ENCODE results near the gene NTM. TPM values are rescaled to one million over a fixed set of nuclear protein-coding genes. Genes with fewer than 3 reads are reported as not detected.

The NTM gene
- total RNA-seq, 1 donor from 2014 or later, result not detected

DNA sequence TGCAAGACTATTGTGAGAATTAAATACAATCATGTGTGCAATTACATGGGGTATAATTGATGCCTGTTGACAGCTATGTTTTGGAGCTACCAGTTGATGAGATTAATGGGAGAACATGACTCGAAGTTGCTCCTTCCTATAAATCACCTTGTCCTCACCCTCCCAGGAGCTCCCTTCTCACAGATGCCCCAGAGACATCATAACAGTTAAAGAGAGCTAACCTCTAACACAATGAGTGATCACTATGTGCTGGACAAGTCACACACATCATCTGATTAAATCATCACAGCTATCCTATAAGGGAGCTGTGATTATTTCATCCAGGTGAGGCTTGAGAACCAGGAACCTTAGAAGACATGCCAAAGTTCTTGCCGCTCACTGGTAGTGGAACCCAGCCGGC is 394.2 kb downstream of the NTM start:
- no peak for DNase-seq (ENCODE audit: low read depth in 2 of 2)

DNA sequence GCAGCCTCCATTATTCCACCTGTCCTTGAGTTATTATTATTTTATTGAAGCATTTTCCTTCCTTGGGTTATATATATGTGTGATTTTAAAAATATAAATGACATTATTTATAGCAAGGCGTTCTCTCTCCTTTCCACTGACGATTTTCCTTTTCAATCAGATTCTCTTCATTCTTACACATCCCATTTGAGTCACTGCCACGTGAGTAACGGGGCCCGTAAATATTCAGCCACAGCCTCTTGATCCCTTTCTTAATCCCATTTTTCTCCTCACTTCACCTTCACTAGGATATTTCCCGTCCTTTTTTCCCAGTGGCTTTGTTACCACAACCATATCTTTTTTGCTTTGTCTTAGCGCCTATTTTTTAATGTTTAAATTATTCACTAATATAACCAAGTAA is 396.2 kb downstream of the NTM start:
- DNase-seq (ENCODE audit: low read depth in 2 of 2), result peak in 1 of 2 donors; percentile 67

DNA sequence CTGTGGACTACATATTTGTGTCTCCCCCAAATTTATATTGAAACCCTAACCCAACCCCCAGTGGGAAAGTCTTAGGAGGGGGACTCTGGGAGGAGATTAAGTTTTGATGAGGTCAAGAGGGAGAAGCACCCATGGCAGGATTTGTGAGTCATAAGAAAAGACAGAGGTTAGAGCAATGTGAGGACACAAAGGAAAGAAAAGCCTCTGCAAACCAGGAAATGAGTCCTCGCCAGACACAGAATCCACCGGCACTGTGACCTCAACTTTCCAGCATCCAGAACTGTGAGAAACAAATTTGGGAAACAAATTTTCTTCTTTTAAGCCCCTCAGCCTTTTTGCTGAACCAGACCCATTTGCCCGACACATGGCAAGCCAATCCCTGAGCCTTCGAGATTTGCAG is 397.0 kb downstream of the NTM start:
- peak in 1 of 2 donors; percentile 87 for DNase-seq (ENCODE audit: low read depth in 2 of 2)

DNA sequence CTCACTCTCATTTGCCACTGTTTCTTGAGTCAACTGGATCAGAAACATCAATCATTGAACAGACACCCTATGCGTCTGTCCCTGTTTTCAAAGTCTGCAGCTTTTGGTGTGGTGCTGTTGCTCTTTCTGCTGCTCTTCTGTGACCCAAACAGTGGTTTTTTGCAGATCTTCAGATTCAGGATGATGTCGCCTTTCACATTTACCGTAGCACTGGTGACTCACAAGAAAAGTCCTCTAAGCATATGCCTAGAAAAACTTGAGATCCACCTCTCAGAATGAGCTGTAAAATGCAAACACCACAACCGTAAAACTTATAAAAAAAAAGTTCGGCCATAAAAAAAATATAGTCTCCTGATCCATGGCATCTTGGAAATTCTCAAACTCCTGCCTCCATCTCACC is 400.4 kb downstream of the NTM start:
- peak in 1 of 2 donors; percentile 32 for DNase-seq (ENCODE audit: low read depth in 2 of 2)

DNA sequence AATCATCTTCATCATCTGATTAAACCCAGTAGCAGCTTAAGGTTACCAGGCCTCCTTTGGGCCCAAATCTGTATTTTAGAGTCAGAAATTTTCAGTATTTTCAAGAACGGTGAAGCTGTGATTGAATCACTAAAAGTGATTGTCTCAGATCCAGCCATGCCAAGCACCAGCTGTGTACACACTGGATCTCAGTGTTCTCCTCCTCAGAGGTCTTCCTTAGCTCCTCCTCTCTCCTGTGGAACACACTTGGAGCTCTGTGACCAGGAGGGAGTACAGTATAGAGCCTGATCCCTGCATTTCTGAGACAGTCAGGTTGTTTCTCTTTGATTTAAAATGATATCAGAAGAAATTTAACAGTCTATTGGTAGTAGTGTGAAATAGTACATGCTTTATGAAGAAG is 401.1 kb downstream of the NTM start:
- DNase-seq (ENCODE audit: low read depth in 2 of 2), result no peak

DNA sequence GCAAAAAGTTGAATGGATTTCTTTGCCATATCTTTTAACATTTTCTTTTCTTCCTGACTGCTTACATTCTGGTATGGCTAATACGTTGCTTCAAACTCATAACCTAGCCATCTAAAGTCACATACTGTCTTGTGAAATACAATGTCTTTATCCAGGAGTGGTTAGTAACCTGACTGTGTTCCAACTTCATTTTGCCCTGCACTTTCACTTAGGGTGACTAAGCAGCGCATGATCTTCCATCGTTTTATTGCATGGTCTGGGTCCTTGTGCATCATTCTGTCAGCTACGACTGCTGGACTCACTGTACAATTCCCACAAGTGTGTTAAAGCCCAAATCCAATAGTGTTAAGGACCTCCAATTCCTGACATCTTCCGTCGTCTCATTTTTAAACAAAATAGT is 403.2 kb downstream of the NTM start:
- no peak for DNase-seq (ENCODE audit: low read depth in 2 of 2)

DNA sequence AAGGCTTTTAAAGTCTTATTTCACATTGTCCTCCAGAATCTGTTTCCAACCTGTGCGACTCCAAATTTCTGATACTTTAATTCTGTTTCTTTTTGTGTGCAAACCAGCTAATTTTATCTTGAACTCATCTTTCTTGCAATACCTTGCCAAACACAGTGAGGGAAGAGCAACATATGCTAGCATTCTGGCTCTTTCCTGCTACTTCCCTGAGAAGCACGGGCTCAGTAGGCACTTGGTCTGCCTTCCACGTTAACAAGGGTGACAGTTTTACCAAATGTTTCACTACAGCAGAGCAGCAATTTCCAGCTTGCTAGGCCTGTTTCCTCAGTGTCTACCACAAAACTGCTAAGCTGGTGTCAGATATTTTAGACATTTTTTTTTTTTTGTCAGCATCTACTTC is 405.8 kb downstream of the NTM start:
- no peak for DNase-seq (ENCODE audit: low read depth in 2 of 2)

DNA sequence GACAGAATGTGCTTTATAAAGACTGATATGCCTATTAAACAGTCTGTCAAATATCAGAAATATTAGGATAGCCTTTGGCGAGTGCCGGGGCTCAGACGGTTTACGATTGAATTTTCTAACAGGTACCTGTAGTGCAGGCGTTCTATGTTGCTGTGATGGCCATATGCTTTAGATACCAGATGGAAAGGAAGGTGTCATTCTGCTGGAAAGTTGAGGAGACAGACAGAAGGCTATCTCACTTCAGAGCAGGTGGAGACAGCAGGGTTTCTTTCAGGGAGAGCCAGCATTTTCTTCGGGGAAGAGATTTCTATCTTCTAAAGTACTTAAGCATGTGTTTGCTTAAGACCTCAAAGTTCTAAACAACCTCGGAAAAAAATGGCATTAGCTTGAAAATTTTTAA is 415.4 kb downstream of the NTM start:
- no peak for DNase-seq (ENCODE audit: low read depth in 2 of 2)

DNA sequence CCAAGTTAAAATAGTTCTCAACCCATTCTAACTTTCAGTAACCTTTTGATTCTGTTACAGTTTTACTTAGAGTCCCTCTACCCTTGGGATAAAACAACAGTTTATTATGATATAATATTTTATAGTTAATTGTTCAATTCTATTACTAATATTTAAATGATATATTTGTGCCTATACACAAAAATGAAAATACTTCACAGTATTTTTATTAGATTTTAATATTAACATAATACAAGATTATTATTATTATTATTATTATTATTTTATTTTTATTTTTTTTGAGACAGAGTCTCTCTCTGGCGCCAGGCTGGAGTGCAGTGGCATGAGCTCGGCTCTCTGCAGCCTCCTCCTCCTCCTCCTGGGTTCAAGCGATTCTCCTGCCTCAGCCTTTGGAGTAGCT is 416.7 kb downstream of the NTM start:
- no peak for DNase-seq (ENCODE audit: low read depth in 2 of 2)

DNA sequence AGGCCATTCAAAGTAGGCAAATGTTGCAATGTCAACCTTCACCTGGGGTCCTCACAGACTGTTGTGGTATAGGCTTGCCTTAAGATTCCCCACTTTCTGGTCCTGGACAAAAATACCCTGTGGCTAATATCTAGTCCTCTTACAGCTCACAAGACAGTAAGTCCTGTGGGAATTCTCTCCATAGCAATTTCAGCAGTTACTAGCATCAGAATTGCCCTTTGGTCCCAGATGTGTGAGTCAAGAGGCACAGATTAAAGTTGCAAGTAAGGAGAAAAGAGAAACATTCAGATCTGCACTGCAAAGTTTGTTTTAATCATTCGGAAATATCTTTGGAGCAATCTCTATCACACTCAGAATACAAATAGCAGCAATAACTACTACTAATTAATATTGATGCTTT is 420.2 kb downstream of the NTM start:
- no peak for DNase-seq (ENCODE audit: low read depth in 2 of 2)

DNA sequence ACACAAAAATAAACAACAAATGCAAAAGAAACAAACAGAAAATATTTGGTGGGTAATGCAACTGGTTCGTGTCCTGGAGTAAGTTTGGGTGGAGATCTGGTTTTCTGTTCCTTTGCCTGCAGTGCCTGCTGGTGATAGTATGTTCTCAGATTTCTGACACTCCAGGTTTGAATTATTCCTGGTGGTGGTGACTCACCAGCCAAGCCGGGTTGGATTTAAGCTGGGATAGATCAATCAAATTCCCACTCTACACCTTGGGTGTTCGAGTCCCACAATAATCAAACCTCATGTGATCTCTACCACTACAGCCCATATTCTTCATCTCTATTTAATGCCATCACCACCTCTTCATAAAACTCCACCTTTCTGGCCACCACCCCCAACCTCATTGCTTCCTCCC is 421.8 kb downstream of the NTM start:
- DNase-seq (ENCODE audit: low read depth in 2 of 2), result no peak

DNA sequence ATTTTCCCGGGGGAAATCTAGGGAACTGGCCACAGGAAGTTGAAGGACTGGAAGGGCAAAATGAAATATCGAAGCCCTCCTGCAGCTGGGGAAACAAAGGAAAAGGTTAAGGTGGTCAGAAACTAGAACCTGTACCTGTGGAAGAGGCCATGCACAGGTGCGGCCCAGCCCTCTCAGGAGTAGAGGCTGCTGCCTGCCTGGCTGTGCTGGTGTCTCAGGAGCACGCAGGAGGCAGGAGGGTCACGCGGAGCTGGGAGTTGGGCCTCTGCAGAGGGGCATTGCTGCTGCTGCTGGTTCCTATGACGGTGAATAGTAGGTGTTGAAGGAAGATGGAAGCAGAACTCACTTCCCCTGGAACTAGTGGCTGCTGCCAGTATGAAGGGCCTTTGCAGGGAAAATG is 425.7 kb downstream of the NTM start:
- DNase-seq (ENCODE audit: low read depth in 2 of 2), result no peak

DNA sequence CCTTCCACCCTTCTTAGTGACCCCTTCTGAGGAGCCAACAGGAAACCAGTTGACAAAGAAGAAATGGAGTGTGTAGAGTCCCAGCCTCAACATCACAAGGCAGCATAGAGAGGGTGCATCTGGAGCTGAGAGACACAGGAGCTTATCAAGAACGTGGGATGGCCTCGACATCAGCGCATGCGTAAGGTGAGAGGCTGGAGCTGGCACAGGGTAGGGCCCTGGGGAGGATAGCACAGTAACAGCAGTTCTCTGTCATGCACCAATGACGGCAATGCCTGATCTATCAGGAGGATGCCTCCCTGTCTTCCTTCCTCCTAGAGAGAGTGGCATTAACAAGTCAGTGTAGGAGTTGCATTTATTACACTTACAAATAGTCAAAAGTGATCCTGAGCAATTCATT is 426.1 kb downstream of the NTM start:
- no peak for DNase-seq (ENCODE audit: low read depth in 2 of 2)

DNA sequence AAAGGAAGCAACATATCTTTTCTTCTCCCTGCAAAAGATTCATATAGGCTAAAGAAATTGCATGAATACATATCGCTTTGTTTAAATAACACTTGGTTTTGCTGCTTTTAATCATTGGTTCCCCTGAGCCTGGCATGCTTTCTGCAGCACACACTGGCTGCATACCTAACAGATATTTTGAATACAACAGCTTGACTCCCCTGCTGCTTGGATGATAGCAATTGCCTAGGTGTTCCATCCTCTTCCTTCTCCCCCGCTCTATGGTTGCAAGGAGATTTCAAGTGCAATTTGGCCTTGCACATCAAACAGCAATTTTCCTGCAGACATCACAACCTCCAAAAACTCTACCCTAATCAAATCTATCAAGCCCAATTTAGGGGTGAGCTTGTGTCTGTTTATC is 430.0 kb downstream of the NTM start:
- no peak for DNase-seq (ENCODE audit: low read depth in 2 of 2)

DNA sequence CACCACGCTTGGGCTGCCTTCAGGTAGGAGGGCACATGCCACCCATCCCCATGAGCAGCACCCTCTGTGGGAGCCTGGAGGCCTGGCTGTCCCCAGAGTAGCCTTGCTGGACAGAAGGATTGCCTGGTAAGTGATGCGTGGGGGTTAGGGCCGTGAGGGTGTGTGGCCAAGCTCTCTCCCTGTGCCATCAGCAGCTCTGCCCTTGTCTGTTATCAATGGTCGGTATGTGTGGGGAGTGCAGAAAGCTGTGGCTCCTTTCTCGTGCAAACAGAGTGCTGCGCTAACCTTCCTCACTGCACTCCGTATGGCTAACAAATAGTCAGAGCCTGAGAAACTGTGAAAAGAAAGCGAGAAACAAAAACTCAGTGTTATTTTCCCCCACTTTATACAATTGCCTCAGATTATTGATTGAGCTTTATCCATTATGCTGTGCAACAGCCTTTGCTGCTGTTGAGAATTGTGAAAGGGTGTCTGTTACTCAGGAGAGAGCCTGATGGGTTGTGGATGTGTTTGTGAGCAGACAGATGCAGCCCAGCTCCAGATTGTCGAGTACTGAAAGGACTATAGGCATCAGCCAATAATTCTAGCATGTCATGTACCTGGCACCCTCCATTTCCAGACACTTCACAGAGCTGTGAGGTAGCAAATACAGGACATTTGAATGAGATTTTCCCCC is 432.2 kb downstream of the NTM start:
- no peak for DNase-seq (ENCODE audit: low read depth in 2 of 2)

DNA sequence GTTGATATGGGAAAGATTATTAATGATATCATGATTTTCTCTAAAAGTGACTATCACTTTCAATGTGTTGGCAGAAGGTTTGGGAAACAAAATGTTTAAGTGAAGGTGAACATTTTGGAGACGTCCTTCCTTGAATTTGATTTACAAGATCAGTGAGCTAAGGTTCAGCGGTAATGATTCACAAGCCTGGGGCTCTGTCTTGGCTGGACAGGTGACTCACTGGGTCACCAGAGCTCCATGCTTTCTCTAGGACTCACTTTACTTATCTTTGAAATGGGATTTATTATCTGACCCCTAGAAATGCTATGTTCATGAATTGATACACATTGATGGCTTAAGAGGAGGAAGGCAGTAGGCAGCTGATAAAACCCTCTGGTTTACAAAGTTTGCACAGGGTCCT is 437.5 kb downstream of the NTM start:
- no peak for DNase-seq (ENCODE audit: low read depth in 2 of 2)

DNA sequence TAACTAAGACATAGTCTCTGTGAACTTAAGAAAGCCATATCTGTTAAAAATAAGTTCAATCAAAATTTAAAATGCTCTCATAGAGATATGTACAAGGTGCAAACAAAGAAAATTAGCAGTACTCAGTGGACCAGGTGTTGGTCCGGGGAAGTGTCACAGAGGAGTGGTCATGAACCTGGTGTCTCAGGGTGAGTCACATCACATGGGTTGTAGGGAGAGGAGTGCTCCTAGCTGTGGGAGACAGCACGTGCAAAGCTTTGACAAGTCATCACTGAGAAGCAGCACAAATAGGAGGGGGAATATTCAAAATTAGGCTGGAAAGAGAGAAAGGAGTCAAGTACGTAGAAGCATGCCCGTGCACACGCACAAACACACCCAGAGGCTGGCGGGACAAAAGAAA is 438.1 kb downstream of the NTM start:
- DNase-seq (ENCODE audit: low read depth in 2 of 2), result peak in 1 of 2 donors; percentile 7

DNA sequence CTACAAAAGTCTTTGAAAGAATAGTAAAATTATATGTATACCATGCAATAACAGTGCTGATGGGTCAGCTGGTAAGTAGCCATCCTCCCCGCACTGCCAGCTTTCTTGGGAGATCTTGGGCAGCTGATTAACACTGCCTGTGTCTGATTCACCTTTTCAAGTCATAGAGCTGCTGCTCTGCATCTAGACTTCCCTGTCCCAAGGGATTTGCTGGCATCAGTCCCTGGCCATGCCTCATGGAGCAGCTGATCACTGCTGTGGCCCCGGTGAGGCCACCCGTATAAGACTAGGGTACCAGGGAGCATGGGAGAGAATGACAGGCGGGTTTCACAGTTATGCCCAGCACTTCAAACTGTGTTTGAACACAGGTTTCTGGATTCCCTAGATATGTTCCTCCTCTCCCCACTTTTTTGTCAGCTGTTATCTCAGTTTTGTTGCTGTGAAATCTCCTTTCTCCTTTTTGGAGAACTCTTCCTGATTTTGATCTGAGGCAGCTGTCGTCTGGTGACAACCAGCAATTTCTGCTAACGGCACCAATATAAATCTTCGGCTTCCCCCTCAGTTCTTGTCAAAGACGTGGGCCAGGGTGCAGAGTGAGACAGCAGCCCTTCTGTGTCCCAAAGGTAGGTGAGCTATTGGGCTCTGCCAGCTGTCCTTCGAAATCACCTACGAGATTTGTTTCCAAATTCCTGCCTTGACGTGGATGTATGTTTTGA is 438.9 kb downstream of the NTM start:
- peak in 1 of 2 donors; percentile 22 for DNase-seq (ENCODE audit: low read depth in 2 of 2)

DNA sequence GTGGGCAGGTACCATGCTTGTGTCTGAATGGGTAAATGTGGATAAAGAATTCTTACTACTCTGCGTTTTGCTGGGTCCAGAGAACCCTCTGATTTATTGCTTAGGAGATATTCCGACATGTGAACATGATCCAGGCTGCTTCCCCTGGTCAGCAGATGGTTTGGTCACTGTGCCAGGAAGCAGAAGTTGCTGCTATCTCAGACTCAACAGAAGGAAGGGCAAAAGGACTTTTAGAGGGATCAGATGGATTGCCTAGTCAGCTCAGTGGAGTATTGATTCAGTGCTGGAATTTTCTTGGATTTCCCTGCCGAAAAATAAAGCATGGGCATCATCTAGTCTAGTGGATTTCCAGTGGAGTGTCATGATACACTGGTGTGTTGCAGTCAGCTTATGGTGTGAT is 440.1 kb downstream of the NTM start:
- peak in 1 of 2 donors; percentile 61 for DNase-seq (ENCODE audit: low read depth in 2 of 2)

DNA sequence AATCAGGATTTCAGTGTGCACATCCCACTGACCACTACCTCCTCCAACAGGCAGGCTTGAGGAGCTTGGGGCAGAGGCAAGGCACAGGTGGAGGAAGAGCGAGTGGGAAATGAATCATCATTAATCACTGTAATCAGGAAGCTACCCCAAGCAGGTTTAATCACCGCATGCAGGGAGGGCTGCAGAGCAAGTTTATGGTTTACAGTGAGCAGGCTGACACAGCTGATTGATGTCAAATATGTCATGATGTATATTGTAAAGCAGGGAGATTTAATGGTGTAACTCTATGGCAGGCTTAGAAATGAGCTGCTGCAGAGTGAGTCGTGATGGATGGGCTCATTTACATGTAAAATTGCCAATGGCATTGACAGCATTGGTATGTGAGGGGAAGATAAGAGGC is 441.0 kb downstream of the NTM start:
- peak in 1 of 2 donors; percentile 82 for DNase-seq (ENCODE audit: low read depth in 2 of 2)

DNA sequence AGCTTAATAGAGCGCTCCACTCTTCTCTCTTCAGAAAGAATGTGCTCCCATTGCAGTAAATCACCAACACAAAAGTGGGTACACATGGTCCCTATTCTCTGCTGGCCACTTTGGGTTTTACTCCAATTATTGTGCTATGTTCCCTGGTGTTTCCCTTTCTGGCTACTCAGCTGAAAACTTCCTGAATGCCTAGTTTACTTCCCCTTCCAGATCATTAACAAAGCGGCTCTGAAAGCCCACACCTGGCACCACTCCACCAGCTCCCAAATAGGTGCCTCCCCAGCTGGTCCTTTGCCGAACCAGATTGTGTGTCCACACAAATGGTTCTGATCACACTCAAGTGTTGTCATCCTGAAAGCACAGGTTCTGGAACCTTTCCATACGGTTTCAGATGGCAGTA is 443.7 kb downstream of the NTM start:
- no peak for DNase-seq (ENCODE audit: low read depth in 2 of 2)

DNA sequence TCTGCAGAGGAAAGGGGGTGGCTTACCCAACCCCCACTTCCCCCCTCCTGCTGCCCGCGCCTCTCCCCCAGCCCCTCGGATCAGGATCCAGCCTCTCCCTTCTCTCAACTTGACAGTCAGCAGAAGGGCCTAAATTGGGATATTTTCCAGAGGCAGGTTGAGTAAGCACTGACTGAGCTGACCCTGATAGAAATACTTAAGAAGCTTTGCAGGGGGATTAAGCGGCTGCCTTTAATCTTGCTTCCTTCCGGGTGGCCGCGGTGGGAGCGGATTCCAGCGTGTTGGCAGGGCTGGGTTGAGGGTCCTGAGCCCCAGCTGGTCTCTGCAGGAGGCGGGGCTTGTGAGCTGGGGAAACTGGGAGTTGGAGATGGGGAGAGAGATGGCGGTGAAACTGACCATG is 445.2 kb downstream of the NTM start:
- DNase-seq (ENCODE audit: low read depth in 2 of 2), result no peak

DNA sequence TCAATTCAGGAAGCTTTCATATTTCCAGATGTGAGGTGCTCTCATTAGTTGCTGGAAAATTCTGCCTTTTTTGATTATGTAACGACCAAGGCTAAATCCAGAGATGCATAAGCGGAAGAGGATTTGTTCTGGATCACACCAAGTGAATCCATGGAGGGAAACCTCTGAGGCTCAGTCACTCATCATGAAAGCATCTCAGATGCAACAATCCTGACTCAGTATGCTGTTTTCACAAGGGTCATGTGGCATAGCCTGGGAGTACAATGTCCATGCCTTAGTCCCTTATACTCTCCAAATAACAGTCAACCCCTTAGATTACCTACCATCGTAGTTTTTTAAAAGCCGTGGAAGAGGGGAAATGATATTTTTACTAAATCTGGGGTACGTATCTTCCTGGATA is 445.6 kb downstream of the NTM start:
- DNase-seq (ENCODE audit: low read depth in 2 of 2), result no peak

Data from lung microvascular endothelial cell (primary cell).